HepG2 (cell line): ENCODE data around the gene FRS2. TPM values are rescaled to one million over a fixed set of nuclear protein-coding genes. Genes with fewer than 3 reads are reported as not detected.

Source experiments
- ATAC-seq: fragments of 200-7000 bp; cut with Tn5 transposase; 3 replicates; pipeline ENCODE4 v1.9.1; 2020; ENCODE audit warnings: mild to moderate bottlenecking, moderate library complexity
- BruUV-seq: library from RNA; stranded (reverse); fragments of 400-500 nt; replicated peaks from 2 replicates; lab custom pipeline; 2021; lab: Mats Ljungman, UMichigan
- CTCF ChIA-PET: fragments of 300-600 bp; formaldehyde crosslinking; extraction: SDS; loops from one replicate; lab custom pipeline; 2021; ENCODE audit warnings: low total read pairs, inconsistent platforms, low intra/inter-chr PET ratio; lab: Yijun Ruan, JAX
- POLR2A ChIA-PET: fragments of 350-600 bp; sonication (Branson Sonifier 250); formaldehyde crosslinking; loops from one replicate; lab custom pipeline; 2020; ENCODE audit warnings: antibody characterized with exemption, inconsistent platforms; lab: Yijun Ruan, JAX
- DNase-seq: peaks from one replicate; pipeline ENCODE4 v3.0.0-alpha.2; 2015; ENCODE audit warnings: low spot score
- FAIRE-seq: peaks from 3 replicates; lab custom pipeline; 2011; peaks lifted over from hg19 to GRCh38; lab: Jason Lieb, UNC
- H2AFZ ChIP-seq: one replicate; pipeline ENCODE4 v1.6.1; 2011; ENCODE audit warnings: low read length, inconsistent platforms
- H3K27ac ChIP-seq: fragments of 300-600 bp; 3 replicates; pipeline ENCODE4 v1.8.0; 2011; ENCODE audit warnings: mixed run types, mild to moderate bottlenecking, mixed read lengths, low read length, inconsistent platforms; ENCODE audit not compliant: insufficient read depth; ENCODE audit errors: extremely low read length
- H3K27me3 ChIP-seq, 2 experiments: fragments of 200-600 bp in 1 of 2; 2 replicates in 1 of 2; 3 replicates in 1 of 2; pipeline versions ENCODE4 v1.6.0 to v1.8.0; 2011; ENCODE audit warnings: low read length in 2 of 2, mild to moderate bottlenecking in 2 of 2, moderate library complexity in 2 of 2, inconsistent platforms in 1 of 2; ENCODE audit not compliant: insufficient read depth in 2 of 2, control insufficient read depth in 1 of 2
- H3K36me3 ChIP-seq, 2 experiments: fragments of 200-600 bp in 1 of 2; replicated peaks in 1 of 2; 2 replicates in 1 of 2; 3 replicates in 1 of 2; pipeline versions ENCODE4 v1.5.1 to v1.8.0; 2011; ENCODE audit warnings: low read length in 2 of 2, inconsistent platforms in 1 of 2; ENCODE audit not compliant: insufficient read depth in 2 of 2, control insufficient read depth in 1 of 2
- H3K4me1 ChIP-seq: 2 replicates; pipeline ENCODE4 v1.5.1; 2012; ENCODE audit warnings: low read length, inconsistent platforms; ENCODE audit not compliant: insufficient read depth
- H3K4me2 ChIP-seq: 2 replicates; pipeline ENCODE4 v1.6.0; 2011; ENCODE audit warnings: low read depth, low read length, inconsistent platforms
- H3K4me3 ChIP-seq, 3 experiments: fragments of 200-600 bp in 1 of 3; sonication (generic), shearing (Covaris generic) in 1 of 3; replicated peaks in 1 of 3; 2 replicates each; pipeline ENCODE4 v1.5.1; 2011 to 2016; ENCODE audit warnings: low read length in 3 of 3, inconsistent platforms in 2 of 3, low read depth in 2 of 3, mild to moderate bottlenecking in 2 of 3, control low read depth in 1 of 3, mixed read lengths in 1 of 3; ENCODE audit not compliant: insufficient read depth in 1 of 3
- H3K79me2 ChIP-seq: one replicate; pipeline ENCODE4 v1.6.1; 2011; ENCODE audit warnings: low read length, inconsistent platforms; ENCODE audit not compliant: insufficient read depth
- H3K9ac ChIP-seq: 2 replicates; pipeline ENCODE4 v1.6.0; 2011; ENCODE audit warnings: mild to moderate bottlenecking, low read depth, low read length, inconsistent platforms; ENCODE audit not compliant: insufficient read depth
- H3K9me3 ChIP-seq: 2 replicates; pipeline ENCODE4 v1.5.1; 2012; ENCODE audit warnings: mild to moderate bottlenecking, low read length
- H4K20me1 ChIP-seq: 2 replicates; pipeline ENCODE4 v1.6.0; 2011; ENCODE audit warnings: inconsistent platforms, mild to moderate bottlenecking, low read length, moderate library complexity; ENCODE audit not compliant: insufficient read depth
- CCDC6 ChIP-seq: sonication (generic); formaldehyde crosslinking; IDR thresholded peaks from 2 replicates; pipeline ENCODE4 v1.8.1; 2022; ENCODE audit warnings: mild to moderate bottlenecking, missing genetic modification reagents, moderate library complexity
- DPF2 ChIP-seq: sonication (generic); formaldehyde crosslinking; IDR thresholded peaks from 2 replicates; pipeline ENCODE4 v1.4.0; 2020; ENCODE audit warnings: mild to moderate bottlenecking, low read depth, missing genetic modification reagents, borderline replicate concordance
- FOXP1 ChIP-seq, 2 experiments: fragments of 450-650 bp in 1 of 2; IDR thresholded peaks; 2 replicates each; pipeline ENCODE4 v1.6.1; 2017 to 2018; ENCODE audit warnings: antibody characterized with exemption in 1 of 2
- HIVEP1 ChIP-seq: sonication (generic); formaldehyde crosslinking; IDR thresholded peaks from 2 replicates; pipeline ENCODE4 v1.4.0; 2020; ENCODE audit warnings: mild to moderate bottlenecking, missing genetic modification reagents
- MAFF ChIP-seq: IDR thresholded peaks from 2 replicates; pipeline ENCODE4 v1.6.1; 2011; ENCODE audit warnings: low read depth, low read length, improper control_type of control experiment
- MAFK ChIP-seq, 2 experiments: IDR thresholded peaks in 1 of 2; conservative IDR thresholded peaks in 1 of 2; 2 replicates each; pipeline ENCODE4 v1.6.1; 2011; ENCODE audit warnings: improper control_type of control experiment in 2 of 2, low read length in 2 of 2
- POLR2AphosphoS5 ChIP-seq: IDR thresholded peaks from 2 replicates; pipeline ENCODE4 v1.6.1; 2012; ENCODE audit warnings: low read depth, low read length
- RBM22 ChIP-seq: fragments of 200-400 bp; formaldehyde crosslinking; optimal IDR thresholded peaks from 2 replicates; pipeline ENCODE3; 2017; ENCODE audit warnings: mild to moderate bottlenecking, low read length, moderate library complexity
- XBP1 ChIP-seq: sonication (generic); formaldehyde crosslinking; IDR thresholded peaks from 2 replicates; pipeline ENCODE4 v1.5.0; 2020; ENCODE audit warnings: missing genetic modification reagents
- ZFY ChIP-seq: sonication (generic); formaldehyde crosslinking; IDR thresholded peaks from 2 replicates; pipeline ENCODE4 v1.4.0; 2020; ENCODE audit warnings: missing genetic modification reagents
- ZNF530 ChIP-seq: sonication (generic); formaldehyde crosslinking; IDR thresholded peaks from 2 replicates; pipeline ENCODE4 v1.5.0; 2020; ENCODE audit warnings: low read depth, mild to moderate bottlenecking, missing genetic modification reagents
- WGBS: methylation state at CpG from one replicate; pipeline ENCODE4 v1.1.6; 2017; ENCODE audit warnings: low lambda C conversion rate; 5-methylcytosine and 5-hydroxymethylcytosine counted together
- in situ Hi-C: cut with HindIII; loops from 2 replicates; pipeline ENCODE4 v1.10.0; 2017; ENCODE audit warnings: low pct_unique_long_range_greater_than_20kb; ENCODE audit not compliant: extremely low pct_ligation_motif_present
- intact Hi-C: fragments of 100-400 bp; cut with micrococcal nuclease; formaldehyde crosslinking; loops from one replicate; pipeline ENCODE4 v1.10.0; 2022; ENCODE audit not compliant: unreplicated experiment
- polyA plus RNA-seq, 8 experiments: library from polyadenylated mRNA; depleted of rRNA in 3 of 8; stranded (reverse) in 7 of 8; unstranded in 1 of 8; fragments of >200 nt; fragmentation: Illumina TruSeq in 4 of 8; extraction: Trizol in 4 of 8; gene quantifications; 2 replicates each; pipeline versions ENCODE4 v1.2.1 to v1.2.3, GENCODE V29; 2011 to 2016; ENCODE audit warnings: low read depth in 4 of 8, missing spikeins in 1 of 8, mixed read lengths in 1 of 8; ENCODE audit not compliant: insufficient read depth in 1 of 8
- total RNA-seq, 5 experiments: library from RNA; depleted of rRNA; stranded (reverse); fragments of >200 nt; fragmentation: Illumina TruSeq; extraction: Trizol; gene quantifications; 2 replicates each; pipeline ENCODE4 v1.2.3, GENCODE V29; 2016; ENCODE audit warnings: low read depth in 1 of 5
- TF ChIP-seq, protein P1 (sequence below): sonication (generic); formaldehyde crosslinking; IDR thresholded peaks from 2 replicates; pipeline ENCODE4 v1.8.0; 2022; ENCODE audit warnings: missing genetic modification reagents, mild to moderate bottlenecking, moderate library complexity, borderline replicate concordance
- TF ChIP-seq, protein P2 (sequence below): sonication (generic); formaldehyde crosslinking; IDR thresholded peaks from 2 replicates; pipeline ENCODE4; 2020; ENCODE audit warnings: missing genetic modification reagents, mild to moderate bottlenecking, borderline replicate concordance

The FRS2 gene
- total and polyA plus RNA-seq, 2 of the 13 experiments (the other 11 are each of a cell fraction or from before 2014, with no cell fraction given) = 8.3 to 16.8 TPM

DNA sequence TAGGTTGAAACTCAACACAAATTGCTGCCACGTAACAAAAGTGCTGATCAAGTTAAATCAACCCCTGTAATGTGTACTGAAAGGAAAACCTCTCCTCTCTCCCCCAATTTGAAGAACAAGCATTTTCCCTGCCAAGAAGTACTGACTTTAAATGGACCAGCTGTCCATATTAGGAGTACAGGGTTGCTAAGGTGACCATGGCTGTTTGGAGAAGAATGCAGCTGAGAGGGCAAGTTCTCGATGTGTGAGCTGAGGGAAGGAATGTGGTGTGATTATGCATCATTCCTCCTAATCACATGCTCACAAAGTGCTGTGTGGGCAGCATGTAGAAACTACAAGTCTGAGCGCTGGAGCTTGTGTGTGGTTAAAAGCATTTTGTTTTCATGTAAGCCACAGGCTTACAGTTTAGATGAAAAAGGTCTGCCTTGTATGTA, 64.2 kb downstream of the FRS2 start:
- ChIA-PET POLR2A (no interaction called here), CTCF (no interaction called here)
- no peak overlapping the region for H3K9ac ChIP-seq
- no peak overlapping the region for H3K4me3 ChIP-seq
- H2AFZ ChIP-seq = no peak overlapping the region
- no TSS peak for BruUV-seq
- no peaks in the 10 kb centered on the region for H3K4me1 ChIP-seq
- ATAC-seq = no peak
- peaks cover 19% of the 10 kb centered on the region for H3K79me2 ChIP-seq
- no peak for FAIRE-seq
- no peaks in the 10 kb centered on the region for H3K9me3 ChIP-seq
- H3K27ac ChIP-seq = no peak overlapping the region
- no peaks in the 10 kb centered on the region for H3K27me3 ChIP-seq
- H3K36me3 ChIP-seq = peaks cover 0 to 6% of the 10 kb centered on the region in 2 experiments; a peak in 3 of 5 replicates
- no peak for TF ChIP-seq ZNF530 (CRISPR knock-in tag)
- TF ChIP-seq MAFK (conservative IDR thresholded peaks at IDR 0.05 in 1 of 2, IDR thresholded peaks at IDR 0.05 in 1 of 2; ENCODE audit: low read length in 2 of 2) = peak; percentile 48 to 74
- peak; percentile 46 for TF ChIP-seq RBM22
- peak; percentile 46 for TF ChIP-seq MAFF
- no peak overlapping the region for H3K4me2 ChIP-seq
- intact Hi-C loops (no loop called here), in situ Hi-C loops (no loop called here)
- peaks cover 3% of the 10 kb centered on the region; the same call in 1 of the 2 replicates for H4K20me1 ChIP-seq
- WGBS = 96% methylated on average over 3 of the region's 3 CpGs
- DNase-seq = peak; percentile 6

DNA sequence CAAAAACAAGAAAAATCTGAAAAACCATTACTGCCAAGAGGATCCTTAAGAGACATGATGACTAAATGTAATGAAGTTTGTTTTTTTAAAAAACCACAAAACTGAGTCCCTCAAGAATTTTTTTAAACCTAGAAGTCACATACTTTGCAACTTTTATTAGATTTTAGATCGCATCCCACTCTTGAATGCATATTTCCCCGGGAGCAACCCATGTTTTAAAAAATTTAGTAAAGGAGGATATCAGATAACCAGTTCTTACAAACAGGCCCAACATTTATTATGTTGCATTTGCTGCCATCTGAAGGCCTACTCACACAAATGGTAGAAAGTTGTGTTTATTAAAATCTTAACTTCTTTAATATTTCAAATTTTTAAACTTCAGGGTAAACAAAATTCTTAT, 70.8 kb downstream of the FRS2 start:
- no peaks in the 10 kb centered on the region for H3K4me1 ChIP-seq
- H3K9me3 ChIP-seq = no peaks in the 10 kb centered on the region
- TF ChIP-seq, protein P1, sequence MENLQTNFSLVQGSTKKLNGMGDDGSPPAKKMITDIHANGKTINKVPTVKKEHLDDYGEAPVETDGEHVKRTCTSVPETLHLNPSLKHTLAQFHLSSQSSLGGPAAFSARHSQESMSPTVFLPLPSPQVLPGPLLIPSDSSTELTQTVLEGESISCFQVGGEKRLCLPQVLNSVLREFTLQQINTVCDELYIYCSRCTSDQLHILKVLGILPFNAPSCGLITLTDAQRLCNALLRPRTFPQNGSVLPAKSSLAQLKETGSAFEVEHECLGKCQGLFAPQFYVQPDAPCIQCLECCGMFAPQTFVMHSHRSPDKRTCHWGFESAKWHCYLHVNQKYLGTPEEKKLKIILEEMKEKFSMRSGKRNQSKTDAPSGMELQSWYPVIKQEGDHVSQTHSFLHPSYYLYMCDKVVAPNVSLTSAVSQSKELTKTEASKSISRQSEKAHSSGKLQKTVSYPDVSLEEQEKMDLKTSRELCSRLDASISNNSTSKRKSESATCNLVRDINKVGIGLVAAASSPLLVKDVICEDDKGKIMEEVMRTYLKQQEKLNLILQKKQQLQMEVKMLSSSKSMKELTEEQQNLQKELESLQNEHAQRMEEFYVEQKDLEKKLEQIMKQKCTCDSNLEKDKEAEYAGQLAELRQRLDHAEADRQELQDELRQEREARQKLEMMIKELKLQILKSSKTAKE (CRISPR knock-in tag) = no peak
- TF ChIP-seq XBP1 (no peak), DPF2 (CRISPR knock-in tag) (no peak), HIVEP1 (CRISPR knock-in tag) (no peak), ZFY (CRISPR knock-in tag) (no peak), CCDC6 (CRISPR knock-in tag) (no peak), POLR2AphosphoS5 (no peak), FOXP1 (IDR thresholded peaks at IDR 0.05) (no peak), FOXP1 (CRISPR knock-in tag; IDR thresholded peaks at IDR 0.05) (no peak)
- TF ChIP-seq, protein P2, sequence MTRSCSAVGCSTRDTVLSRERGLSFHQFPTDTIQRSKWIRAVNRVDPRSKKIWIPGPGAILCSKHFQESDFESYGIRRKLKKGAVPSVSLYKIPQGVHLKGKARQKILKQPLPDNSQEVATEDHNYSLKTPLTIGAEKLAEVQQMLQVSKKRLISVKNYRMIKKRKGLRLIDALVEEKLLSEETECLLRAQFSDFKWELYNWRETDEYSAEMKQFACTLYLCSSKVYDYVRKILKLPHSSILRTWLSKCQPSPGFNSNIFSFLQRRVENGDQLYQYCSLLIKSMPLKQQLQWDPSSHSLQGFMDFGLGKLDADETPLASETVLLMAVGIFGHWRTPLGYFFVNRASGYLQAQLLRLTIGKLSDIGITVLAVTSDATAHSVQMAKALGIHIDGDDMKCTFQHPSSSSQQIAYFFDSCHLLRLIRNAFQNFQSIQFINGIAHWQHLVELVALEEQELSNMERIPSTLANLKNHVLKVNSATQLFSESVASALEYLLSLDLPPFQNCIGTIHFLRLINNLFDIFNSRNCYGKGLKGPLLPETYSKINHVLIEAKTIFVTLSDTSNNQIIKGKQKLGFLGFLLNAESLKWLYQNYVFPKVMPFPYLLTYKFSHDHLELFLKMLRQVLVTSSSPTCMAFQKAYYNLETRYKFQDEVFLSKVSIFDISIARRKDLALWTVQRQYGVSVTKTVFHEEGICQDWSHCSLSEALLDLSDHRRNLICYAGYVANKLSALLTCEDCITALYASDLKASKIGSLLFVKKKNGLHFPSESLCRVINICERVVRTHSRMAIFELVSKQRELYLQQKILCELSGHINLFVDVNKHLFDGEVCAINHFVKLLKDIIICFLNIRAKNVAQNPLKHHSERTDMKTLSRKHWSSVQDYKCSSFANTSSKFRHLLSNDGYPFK (CRISPR knock-in tag) = no peak
- TF ChIP-seq, all 625 proteins: peak for 0
- Histone ChIP-seq H4K20me1 (no peaks in the 10 kb centered on the region; the same call in 1 of the 2 replicates), H3K27me3 (no peaks in the 10 kb centered on the region), H3K9ac (no peak overlapping the region), H2AFZ (no peak overlapping the region), H3K4me3 (no peak overlapping the region), H3K27ac (no peak overlapping the region), H3K79me2 (peaks cover 5% of the 10 kb centered on the region), H3K4me2 (no peak overlapping the region), H3K36me3 (peaks cover 0 to 6% of the 10 kb centered on the region in 2 experiments; a peak in 2 of 5 replicates)
- 96% methylated on average over 2 of the region's 2 CpGs for WGBS
- ATAC-seq = no peak
- DNase-seq = no peak
- POLR2A ChIA-PET = no interaction called here
- in situ Hi-C loops (no loop called here), intact Hi-C loops (no loop called here)
- CTCF ChIA-PET = no interaction called here
- FAIRE-seq = no peak
- no TSS peak for BruUV-seq
